Left hindlimb (tissue), 1 donor: ENCODE results near the gene SYNJ1.
"Not testable (repeated sequence)": the region's sequence is repeated elsewhere in the genome, so short reads cannot be mapped to it uniquely, and the experiment has no call there.

Experiments used
- DNase-seq: peaks from one replicate; pipeline ENCODE4 v3.0.0-alpha.2; 2018

The SYNJ1 gene

GRCh38 chr21:32727687-32728455, at the start of gene SYNJ1:
Gene SYNJ1, minus strand, starts transcription at chr21:32728013. Its CDS starts 1,118 bp downstream, at chr21:32726895.
- peak; percentile 96 for DNase-seq

DNA sequence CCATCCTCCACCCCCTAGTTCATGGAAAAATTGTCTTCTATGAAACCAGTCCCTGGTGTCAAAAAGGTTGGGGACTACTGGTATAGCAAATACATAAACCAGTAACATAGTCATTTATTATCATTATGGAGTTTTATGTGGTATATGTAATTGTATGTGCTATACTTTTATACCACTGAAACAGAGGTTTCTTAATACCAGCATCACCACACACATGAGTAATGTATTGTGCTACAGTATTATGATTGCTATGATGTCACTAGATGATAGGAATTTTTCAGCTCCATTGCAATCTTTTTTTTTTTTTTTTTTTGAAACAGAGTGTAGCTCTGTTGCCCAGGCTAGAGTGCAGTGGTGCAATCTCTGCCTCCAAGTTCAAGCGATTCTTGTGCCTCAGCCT, 49.5 kb upstream of the SYNJ1 start:
- no peak for DNase-seq

GRCh38 chr21:32776743-32777142, 48.9 kb upstream of the SYNJ1 start:
- DNase-seq, result no peak

DNA sequence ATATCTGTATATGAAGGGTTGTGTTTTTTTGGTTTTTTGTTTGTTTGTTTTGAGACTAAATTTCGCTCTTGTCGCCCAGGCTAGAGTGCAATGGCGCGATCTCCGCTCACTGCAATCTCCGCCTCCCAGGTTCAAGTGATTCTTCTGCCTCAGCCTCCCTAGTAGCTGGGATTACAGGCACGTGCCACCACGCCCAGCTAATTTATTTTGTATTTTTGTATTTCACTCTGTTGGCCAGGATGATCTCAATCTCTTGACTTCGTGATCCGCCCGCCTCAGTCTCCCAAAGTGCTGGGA, 45.2 kb upstream of the SYNJ1 start:
- not testable (repeated sequence) for DNase-seq

DNA sequence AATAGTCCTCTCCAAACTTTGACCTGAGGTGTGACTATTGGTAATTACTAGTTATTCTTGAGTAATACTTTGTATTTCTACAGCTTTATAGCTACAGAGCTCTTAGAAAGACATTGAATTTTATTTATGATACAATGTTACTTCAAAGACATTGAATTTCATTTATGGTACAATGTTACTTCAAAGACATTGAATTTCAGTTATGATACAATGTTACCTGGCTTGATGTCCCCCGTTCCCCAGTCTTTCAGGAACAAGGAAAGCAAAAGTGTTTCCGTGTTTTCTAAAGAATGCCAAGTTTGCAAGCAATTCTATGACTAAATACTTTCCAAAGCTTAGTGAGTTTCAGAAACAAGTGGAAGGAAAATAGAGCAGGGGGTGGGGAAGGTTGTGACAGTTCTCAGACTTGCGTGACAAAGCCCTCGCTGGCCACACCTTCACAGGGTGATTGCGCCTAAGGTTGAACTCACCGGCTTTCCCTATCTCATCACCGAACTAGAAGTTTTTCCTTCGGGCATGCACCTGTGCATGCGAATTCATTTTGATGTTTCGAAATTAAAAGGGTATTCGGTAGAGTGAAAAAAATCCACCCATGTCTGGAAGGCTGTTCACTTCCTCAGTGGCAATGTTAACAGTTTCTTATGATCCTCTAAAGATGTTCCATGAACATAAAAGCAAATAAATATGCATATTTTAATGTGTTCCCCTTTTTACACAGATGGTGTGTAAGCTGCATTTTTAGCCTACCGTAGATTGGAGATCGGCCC, 44.7 kb upstream of the SYNJ1 start:
- DNase-seq, result no peak

GRCh38 chr21:32770871-32771523, 43.2 kb upstream of the SYNJ1 start:
- peak; percentile 67 for DNase-seq

- DNase-seq, result no peak
Observed at GRCh38 chr21:32768530-32768929, 40.7 kb upstream of the SYNJ1 start.

DNA sequence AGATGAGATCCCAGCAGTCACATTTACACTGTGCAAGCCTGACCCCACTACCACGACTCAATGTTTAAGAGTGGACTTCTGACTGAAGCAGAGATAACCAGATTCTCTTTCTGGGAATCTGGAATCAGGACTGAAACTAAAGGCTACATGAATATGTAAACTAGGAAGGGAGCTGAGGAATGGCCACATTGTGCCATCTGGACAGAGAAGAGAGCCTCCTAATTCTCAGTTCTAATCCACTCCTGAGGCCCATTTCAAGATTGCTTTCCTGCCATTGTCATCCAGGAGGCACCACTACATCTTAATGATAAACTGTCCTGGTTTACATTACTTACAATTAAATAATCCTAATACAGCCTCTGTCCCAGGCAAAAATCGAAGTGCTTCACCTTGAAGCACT, 37.2 kb upstream of the SYNJ1 start:
- no peak for DNase-seq

DNA sequence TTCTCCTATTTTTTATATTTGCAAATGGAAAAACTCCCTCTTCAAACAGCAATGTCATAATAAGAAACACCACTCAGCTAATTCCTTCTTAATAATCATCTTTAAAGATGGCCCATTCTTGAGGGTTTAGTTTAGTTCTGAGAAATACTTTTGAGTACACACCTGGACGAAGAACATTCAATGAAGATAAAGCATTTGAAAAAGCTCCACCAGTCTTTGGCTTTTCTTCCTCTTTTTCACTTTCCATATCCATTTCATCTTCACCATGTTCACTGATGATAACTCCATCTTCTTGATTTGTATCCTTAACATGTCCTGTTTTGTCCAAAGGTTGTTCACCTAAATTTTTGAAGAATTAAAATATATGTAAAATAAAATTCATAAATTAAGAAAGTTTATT, 36.4 kb upstream of the SYNJ1 start:
- no peak for DNase-seq

DNA sequence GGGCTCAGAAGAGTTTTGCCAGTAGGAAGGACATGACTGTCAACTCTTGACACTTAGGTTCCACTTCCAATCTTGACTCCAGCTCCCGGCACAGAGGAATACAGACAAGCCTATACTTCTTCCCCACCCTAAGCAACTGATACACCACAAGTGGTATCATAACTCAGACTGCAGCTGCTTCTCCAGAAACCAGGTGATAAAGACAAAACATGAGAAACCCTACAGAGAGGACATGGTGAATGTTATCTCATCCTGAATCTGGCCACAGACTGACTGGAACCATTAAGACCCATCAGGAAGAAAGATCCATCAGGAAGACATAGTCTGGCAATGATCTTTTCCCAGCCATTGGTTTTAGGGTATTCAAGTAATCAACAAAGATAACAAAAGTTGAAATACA, 30.0 kb upstream of the SYNJ1 start:
- no peak for DNase-seq

GRCh38 chr21:32756096-32756495, 28.3 kb upstream of the SYNJ1 start:
- DNase-seq, result no peak

DNA sequence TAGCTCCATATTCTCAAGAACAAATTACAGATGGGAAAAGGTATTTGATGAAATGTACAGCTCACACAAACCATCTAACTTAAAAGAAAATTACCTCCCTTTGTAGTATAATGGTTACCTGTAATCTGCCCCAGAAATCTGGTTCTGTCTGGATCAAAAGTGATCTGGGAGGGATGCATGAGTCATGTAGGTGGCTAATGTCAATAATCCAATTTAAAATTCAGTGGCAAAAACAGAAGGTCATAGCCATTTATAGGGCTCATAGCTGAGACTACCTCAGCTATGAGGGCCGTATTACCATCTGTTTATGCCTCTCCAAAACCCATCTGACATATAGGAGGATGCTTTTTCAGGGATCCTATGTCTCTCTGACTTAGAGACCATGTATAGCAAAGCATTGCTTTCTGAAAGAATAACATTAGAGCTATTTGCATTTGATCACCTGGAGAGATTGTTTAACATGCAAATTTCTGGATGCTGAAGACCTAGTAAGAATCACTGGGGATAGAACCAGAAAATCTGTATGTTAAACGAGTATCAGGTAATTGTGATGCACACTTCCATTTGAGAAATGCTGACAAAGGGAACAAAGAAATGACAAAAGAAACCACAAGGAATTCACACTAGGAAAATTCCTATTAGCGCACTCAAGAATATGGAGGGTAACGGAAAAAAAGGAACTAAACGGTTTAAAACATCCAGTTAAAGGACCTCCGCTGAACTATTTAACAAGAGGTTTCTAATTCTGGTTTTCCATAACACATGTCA, 26.2 kb upstream of the SYNJ1 start:
- DNase-seq, result no peak

DNA sequence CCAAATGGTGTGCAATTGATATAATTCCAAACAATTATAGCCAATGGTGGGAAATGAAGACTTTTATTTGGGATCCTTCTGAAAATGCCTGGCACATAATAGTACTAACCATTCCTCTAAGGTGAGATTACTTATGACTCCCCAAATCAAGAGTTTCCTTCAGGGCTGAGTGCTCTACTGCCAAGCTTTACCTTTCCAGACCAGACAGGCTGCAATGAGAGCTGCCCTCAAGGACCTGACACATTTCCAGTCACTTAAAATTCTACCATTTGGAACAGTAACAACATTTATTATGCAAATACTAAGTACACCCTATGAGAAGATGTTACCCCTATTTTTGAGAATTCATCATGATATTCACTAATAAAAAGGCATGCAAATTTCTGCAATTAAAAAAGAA, 22.6 kb upstream of the SYNJ1 start:
- no peak for DNase-seq

DNA sequence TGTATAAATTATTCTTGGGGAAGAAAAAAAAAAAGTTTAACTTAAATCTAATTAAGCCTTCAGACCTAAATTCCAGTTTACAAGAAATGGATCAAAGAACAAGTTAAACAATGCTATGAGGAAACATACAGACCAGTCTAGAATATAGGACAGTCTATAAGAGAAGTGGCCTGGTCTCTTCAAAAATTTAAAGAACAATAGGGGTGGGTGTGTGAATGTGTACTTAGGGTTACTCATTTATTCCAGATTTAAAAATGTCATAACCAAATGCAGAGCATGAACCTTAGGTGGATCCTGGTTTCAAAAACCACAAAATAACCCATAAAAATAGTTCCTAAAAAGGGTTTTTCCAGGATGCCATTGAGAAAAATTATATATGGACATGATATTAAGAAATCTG, 21.8 kb upstream of the SYNJ1 start:
- DNase-seq, result no peak

DNA sequence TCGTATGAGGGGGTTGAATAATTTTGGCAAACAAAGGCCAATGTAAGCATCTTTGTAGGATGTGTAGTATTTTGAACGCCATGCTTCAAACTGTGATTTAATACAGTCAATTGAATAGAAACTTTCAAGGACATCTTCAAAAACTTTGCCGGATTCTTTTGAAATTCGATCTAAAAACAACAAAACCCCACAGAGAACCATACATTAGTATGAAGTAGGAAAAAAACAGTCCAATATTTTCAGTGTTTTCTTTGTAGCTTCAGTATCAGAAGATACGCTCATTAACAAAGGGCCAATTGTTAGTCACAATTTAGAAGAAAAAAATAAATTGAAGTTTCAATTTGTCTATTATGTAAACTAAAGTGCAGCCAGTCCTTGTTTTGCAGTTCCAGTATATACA, 20.7 kb upstream of the SYNJ1 start:
- DNase-seq, result no peak

DNA sequence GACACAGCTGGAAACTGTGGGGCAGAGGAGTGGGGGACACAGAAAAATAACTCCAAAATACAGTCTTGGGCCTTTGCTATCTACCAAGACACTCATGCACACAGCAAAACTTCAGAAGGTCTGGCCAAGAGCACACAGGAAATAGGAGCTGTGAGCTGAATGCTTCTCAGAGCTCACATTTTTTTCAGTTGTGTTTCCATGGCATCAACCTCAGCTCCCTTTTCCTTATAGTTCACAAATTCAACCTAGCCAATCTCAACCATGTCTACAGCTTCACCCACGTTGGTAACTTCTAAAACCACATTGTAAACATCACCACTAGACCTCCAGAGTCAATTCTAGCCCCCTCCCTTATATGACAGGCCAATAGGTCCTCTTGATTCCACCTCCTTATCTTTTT, 19.6 kb upstream of the SYNJ1 start:
- no peak for DNase-seq

DNA sequence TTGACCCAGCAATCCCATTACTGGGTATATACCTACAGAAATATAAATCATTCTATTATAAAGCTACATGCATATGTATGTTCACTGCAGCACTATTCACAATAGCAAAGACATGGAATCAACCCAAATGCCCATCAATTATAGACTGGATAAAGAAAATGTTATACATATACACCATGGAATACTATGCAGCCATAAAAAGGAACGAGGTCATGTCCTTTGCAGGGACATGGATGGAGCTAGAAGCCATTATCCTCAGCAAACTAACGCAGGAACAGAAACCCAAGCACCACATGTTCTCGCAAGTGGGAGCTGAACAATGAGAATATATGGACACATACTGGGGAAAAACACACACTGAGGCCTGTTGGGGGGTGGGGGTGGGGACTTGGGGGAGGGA, 18.9 kb upstream of the SYNJ1 start:
- DNase-seq, result not testable (repeated sequence)

DNA sequence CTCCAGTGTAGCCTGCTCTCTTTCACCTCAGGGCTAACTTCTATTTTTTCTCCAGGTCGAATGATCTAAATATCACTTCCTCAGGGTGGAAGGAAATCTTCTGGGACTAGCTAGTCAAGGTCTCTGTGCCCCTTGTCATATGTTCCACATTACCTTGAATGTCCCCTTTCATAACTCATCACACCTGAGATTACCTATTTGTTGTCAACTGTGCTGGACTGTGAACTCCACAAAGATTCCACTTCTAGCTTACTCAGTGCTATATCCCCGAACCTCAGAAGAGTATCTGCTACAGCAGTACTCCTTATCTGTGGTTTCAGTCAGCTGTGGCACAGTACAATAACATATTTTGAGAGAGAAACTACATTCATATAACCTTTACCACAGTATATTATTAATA, 14.6 kb upstream of the SYNJ1 start:
- DNase-seq, result no peak

DNA sequence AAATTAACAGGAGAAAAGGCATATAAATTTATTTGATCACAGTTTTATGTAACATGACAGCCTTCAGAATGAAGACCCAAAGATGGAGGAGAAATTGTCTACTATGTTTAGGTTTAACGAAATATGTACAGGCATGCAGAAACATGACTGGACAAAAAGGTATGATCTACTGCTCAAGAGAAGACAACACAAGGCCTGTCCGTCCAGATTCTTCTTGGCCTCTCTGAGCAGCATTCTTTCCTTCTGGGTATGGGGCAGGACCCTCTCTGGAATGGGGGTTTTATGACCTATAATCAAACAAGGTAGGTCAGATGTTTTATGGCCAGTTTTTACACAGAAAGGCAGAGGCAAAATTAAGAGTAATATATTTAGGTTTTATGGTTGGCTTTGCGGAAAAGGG, 13.5 kb upstream of the SYNJ1 start:
- no peak for DNase-seq

GRCh38 chr21:32739946-32740345, 12.1 kb upstream of the SYNJ1 start:
- DNase-seq, result no peak

GRCh38 chr21:32736083-32736482, 8.3 kb upstream of the SYNJ1 start:
- DNase-seq, result not testable (repeated sequence)

DNA sequence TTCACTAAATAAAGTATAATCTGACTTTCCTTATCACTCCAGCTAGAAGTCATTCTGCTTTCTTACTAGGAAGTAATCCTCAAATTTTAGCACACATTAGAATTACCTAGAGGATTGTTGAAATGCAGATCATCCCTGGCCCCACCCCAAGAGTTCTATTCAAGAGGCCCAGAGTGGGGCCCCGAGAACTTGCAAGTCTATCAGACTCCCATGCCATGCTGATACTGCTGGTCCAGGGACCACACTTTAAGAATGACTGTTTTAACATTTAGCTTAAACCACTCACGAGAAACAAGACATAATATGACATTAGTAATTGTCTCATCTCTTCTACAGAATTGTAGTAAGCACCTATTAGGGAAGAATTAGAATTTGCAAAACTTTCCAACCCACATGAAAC, 7.7 kb upstream of the SYNJ1 start:
- DNase-seq, result no peak

- DNase-seq, result no peak
Observed at GRCh38 chr21:32733990-32734613, 6.3 kb upstream of the SYNJ1 start.
